ENCODE measurements around the gene C6orf136.

Gene C6orf136, protein sequence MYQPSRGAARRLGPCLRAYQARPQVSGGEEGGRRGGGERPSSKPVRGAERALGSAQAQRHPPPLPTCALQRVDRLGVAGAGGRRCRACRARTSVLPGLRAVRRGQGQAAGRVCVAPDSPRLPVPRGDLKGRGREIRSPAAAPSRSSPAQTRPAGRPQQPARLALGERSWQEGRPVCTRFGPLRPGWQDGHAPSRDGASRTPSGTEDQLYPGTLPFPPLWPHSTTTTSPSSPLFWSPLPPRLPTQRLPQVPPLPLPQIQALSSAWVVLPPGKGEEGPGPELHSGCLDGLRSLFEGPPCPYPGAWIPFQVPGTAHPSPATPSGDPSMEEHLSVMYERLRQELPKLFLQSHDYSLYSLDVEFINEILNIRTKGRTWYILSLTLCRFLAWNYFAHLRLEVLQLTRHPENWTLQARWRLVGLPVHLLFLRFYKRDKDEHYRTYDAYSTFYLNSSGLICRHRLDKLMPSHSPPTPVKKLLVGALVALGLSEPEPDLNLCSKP

DNA sequence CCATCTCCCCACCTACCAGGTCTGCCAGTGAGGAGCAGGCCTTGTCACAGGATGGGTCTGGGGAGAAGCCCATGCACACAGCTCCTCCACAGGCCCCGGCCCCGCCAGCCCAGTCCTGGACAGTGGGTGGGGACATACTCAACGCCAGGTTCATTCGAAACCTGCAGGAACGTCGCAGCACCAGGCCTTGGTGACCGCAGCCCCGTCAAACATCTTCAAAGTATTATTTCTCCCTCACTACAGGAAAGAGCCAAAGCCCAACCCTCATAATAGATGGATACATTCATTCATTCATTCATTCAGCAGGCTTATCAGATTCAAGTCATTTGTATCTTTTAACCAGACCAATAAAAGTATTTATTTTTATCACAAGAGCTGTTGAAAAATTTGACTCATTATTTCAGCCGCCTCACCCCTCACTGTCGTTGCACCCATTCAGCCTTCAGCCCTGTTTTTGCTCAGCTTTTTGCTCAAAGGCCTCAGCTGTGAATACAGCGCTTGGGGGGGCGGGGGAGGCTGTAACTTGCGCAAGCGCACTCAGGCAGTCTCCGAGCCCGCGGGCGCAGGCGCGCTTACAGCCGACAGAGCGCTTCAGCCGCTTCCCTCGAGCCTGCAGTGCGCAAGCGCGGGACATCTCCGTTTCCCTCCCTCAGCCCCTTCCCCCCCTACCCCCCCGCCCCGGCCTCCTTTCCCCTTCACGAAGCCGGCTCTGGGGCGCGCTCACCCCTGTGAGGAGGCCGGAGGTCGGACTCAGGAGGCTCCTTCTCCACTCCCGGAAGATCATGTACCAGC is at the start of gene C6orf136:
C6orf136 (plus strand) TSS at position 684 of the 792 bp plus-strand sequence; CDS start at position 783, 99 bp downstream.
- DNase-seq = peak; percentile 89

DNA sequence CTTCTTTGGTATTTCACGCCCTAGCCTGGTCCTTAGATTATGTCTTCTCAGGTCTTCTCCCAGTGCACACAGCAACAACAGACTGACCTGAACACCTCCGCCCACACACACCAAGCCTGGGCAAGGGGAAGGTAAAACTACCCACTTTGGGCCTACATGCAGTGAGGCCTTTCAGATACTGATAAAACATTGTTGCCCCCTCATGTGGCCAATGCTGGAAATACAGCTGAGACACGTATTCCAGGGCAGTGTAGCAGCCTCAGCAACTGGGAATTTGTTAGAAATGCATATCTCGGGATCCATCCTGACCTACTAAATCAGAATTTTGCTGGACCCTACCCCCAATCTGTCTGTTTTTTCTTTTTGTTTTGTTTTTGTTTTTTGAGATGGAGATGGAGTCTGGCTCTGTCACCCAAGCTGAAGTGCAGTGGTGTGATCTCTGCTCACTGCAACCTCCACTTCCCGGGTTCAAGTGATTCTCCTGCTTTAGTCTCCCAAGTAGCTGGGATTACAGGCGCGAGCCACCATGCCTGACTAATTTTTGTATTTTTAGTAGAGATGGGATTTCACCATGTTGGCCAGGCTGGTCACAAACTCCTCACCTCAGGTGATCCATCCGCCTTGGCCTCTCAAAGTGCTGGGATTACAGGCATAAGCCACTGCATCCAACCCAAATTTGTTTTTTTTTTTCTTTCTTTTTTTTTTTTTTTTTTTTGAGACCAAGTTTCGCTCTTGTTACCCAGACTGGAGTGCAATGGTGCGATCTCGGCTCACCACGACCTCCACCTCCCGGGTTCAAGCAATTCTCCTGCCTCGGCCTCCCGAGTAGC is 49.4 kb upstream of the C6orf136 start:
- peak; percentile 52 for DNase-seq

GRCh38 chr6:30598912-30599624 is 47.9 kb upstream of the C6orf136 start:
- DNase-seq = no peak

DNA sequence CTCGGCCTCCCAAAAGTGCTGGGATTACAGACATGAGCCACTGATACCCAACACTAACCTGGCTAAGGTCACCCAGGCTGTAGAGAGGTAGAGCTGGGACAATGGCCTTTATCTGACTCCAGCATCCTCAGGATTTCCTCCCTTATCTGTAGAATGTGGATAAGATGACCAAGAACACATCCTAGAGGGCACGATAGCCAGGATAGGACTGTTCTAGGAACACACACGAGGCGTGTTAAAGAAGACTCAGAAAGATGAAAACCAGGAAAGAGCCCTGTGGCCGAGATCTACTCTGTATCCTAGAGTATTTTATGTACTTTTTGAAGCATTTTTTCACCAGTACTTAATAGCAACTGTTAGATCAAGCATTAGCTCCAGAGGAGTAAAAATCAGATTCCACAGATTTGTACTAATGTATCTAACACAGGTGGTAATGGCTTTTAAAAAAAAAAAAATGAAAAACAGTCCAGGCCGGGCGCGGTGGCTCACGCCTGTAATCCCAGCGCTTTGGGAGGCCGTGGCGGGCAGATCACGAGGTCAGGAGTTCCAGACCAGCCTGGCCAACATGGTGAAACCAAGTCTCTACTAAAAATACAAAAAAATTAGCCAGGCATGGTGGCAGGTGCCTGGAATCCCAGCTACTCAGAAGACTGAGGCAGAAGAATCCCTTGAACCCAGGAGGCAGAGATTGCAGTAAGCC is 47.2 kb upstream of the C6orf136 start:
- DNase-seq = no peak

- DNase-seq = no peak
These were observed 46.4 kb upstream of the C6orf136 start for GRCh38 chr6:30600451-30600961.

DNA sequence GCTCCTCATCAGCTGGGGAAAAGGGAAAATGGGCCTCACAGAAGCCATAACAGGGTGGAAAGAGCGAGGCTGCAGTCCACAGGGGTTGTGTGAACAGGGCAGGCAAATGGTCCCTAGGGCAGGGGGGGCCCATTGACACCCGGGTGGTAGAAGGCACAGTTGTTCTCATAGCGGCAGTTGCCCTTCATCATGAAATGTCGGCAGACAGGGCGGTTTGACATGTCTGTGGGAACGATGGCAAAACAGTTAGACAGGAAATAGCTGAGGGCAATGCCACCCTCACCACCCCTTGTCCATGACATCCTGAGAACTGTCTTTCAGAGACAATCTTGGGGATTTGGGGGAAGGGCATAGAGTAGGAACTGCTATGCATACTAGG is 45.5 kb upstream of the C6orf136 start:
- DNase-seq = no peak

- no peak for DNase-seq
These were observed 44.9 kb upstream of the C6orf136 start for GRCh38 chr6:30601815-30602641.

DNA sequence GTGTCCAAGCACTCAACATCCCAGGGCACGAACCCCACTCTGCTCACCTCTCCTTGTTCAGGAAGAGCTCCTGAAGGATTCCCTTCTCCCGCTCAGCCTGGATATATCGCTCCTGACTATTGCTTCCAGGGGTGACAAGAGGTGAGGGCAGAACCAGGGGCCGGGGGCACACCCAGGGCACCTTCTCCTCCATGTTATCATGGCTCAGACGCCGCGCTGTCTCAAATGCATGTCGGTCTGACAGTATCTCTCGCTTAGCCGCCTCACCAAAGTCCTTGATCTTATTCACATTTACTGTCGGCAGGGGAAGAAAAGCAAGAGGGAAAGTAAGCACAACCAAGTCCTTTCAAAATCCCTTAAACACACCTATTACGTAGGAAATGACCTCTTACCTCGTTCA is 43.0 kb upstream of the C6orf136 start:
- no peak for DNase-seq

DNA sequence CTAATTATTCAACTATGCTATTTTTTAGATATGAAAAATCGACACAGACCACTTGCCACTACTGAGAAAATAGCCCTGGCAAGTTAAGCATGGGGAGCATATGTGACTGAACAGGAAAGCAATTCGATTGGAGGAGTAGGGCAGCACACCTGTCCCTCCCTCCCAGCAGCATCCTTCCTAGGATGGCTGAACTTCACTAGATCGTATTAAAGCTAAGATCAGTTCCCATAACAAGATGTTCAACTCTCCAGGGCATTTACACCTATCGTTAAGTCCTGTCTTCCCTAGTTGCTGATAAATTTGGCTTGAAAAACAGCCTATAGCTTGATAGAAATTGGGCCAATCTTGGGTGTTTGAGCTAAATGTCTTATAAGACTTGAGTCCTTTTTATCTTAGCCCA is 36.9 kb upstream of the C6orf136 start:
- no peak for DNase-seq

DNA sequence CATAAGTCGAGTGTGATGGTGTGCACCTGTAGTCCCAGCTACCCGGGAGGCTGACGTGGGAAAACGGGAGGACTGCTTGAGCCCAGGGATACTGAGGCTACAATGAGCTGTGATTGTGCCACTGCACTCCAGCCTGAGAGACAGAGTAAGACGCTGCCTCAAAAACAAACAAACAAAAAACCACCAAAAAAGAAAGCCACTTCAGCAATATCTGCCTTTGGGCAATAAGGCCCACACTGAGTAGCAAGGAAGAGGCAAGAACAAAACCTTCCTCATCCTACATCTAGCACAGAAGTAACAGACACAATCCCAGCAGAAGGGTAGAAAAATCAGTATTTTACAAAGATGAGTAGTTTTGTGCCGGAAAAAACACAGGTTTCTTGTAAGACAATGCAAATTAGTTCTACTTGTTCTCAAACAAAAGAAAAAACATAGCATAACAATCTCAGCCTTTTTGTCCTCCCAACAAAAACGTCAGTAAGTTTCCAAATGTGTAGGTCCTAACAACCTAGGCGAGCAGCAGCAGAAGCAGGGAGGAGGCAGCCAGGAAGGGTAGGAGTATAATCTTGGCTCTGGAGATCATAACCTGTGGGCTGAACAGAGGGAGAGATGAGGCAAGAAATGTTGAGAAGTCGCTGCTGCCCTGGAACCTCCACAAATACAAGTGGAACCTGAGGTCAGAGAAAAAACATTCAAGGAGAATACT is 35.6 kb upstream of the C6orf136 start:
- no peak for DNase-seq

- DNase-seq = no peak
These were observed 35.1 kb upstream of the C6orf136 start for GRCh38 chr6:30611856-30612194.

DNA sequence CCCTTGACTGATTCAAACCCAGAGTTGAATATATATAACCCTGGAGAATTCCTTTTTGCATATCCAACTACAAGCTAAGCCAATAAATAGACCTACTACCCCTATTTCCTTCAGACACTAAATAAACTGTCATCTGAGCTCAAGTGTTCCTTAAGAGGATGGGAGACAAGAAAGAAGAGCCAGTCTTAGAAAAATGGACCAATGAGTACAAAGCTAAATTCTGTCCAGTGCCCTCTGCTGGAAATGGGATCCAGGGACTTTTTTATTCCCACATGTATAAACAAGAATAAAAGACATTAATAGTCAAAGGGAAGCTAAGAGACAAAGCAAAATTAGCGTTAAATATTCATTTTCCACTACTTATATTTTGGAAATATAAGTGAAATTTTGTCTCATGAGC is 34.7 kb upstream of the C6orf136 start:
- DNase-seq = no peak

- DNase-seq = no peak
These were observed 34.2 kb upstream of the C6orf136 start for GRCh38 chr6:30612687-30613248.

GRCh38 chr6:30613251-30614043 is 33.5 kb upstream of the C6orf136 start:
- DNase-seq = no peak

DNA sequence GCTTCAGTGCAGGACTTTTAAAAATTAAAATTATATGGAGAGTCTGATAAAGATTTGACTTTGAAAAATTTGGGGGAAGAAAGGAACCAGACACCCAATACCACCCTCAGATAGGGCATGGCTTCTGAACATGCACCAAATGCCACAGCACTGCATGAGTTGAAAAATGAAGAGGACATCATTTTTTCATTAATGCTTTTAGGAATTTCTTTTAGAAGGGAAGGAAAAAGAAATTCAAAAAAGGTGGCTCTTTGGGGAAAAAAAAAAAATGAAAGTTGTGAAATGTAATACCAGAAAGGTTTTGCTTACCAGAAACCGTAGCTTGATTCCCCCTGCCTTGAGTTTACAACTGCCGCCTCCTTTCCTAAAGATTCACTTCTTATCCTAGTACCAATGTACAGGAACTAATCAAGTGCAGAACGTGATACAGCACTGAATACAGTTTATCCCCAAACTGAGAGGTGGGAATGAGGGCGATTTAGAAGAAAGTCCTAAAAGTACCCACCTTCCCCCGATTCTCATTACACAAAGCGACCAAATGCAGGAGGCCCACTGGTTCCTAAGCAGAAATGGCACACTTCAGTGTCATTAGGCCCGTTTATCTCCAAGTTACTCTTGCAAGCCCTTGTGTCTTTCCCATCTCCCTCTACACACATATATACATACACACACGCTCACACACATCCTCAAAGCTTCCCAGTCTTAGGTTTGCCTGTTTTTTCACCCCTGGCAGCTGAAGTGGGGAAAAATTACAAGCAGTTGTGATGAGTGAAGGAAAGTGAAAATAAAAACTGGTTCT is 32.7 kb upstream of the C6orf136 start:
- DNase-seq = no peak

DNA sequence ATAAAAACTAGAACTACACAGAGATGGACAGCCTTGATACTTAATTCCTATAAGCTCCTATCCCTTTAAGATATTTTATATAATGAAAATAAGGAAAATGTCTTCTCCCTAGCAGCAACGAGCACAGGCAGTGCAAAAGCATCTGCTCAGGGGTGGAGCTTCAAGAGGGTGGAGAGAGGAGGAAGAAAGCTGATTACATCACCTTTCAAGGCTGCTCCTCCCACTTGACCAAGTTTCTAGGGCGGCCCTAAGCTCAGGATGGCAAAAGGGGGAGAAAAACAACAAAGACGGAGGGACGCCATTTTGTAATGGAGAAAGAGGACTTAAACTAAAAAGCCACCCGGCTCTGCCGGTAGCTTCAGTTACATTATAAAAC is 32.1 kb upstream of the C6orf136 start:
- DNase-seq = peak; percentile 94

DNA sequence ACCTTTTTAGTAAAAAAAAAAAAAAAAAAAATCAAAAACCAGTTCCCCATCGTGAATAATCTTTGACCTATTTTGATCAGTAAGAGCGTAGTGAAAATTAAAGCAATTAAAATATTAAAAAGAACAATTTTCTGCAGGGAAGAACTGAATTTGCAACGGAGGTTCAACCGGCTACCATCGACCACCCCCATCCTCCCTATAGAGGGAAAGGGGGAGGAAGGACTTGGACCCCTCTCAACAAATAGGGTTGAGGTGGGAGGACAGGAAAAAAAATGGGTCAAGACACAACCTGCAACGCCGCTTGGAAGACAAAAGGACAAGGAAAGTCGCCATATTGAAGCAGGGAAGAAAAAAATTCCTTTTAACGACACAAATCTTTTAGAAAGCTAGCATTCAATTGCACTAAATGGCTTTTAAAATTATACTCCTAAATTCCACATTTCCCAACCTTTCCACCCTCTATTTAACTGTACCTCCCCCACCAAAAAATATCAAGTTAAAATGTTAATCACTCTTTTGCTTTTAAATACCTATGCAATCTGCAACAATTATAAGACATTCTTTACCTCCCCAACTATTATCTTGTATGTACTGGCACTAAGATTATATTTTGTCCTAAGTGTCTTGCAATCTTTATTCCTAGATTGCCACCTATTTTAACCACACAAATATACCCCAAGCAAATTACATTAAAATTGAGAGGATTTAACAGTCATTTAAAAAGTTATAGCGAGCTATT is 31.5 kb upstream of the C6orf136 start:
- peak; percentile 43 for DNase-seq

All from GDM1 (cell line).